C4-2B (cell line): ENCODE results near the gene LGALS12.

Experiments
- ZFX ChIP-seq: fragments of 450-650 bp; IDR thresholded peaks from 2 replicates; pipeline ENCODE4 v1.6.1; 2017
- TF ChIP-seq, protein P1 (sequence below): fragments of 450-650 bp; conservative IDR thresholded peaks from 2 replicates; pipeline ENCODE4 v1.5.1; 2017; ENCODE audit warnings: mild to moderate bottlenecking

GRCh38 chr11:63523151-63523550 lies 17.3 kb downstream of the LGALS12 start:
- TF ChIP-seq, protein P1, sequence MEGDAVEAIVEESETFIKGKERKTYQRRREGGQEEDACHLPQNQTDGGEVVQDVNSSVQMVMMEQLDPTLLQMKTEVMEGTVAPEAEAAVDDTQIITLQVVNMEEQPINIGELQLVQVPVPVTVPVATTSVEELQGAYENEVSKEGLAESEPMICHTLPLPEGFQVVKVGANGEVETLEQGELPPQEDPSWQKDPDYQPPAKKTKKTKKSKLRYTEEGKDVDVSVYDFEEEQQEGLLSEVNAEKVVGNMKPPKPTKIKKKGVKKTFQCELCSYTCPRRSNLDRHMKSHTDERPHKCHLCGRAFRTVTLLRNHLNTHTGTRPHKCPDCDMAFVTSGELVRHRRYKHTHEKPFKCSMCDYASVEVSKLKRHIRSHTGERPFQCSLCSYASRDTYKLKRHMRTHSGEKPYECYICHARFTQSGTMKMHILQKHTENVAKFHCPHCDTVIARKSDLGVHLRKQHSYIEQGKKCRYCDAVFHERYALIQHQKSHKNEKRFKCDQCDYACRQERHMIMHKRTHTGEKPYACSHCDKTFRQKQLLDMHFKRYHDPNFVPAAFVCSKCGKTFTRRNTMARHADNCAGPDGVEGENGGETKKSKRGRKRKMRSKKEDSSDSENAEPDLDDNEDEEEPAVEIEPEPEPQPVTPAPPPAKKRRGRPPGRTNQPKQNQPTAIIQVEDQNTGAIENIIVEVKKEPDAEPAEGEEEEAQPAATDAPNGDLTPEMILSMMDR = no peak
- no peak for TF ChIP-seq ZFX
